ENCODE results near the gene PTPRM. TPM values are rescaled to one million over a fixed set of nuclear protein-coding genes. Genes with fewer than 3 reads are reported as not detected.

Gene PTPRM
- total and polyA plus RNA-seq, 4 donors: 9.2 to 23.0 (median 12.7) TPM

DNA sequence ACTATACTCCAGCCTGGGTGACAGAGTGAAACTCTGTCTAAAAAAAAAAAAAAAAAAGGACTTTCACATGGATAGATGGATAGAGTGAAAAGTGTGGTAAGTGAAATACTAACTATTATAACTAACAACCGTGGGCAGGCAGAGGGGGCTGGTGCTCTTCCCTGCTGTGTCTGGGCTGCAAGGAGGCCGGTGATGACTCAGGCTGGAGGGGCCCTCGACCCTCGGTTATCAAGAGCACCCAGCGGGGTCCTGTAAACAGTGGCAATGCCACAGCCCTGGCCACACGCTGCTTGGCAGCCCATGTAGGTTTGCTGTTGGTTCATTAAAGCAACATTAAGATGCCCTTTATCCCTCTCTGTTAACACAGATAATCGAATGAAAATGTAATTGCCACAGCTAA, 857.4 kb downstream of the PTPRM start:
- H3K9ac ChIP-seq (ENCODE audit: low read depth in 1 of 2, low read length in 2 of 2): no peak overlapping the region
- no peaks in the 10 kb centered on the region for H3K27me3 ChIP-seq (ENCODE audit: control insufficient read depth in 4 of 4, insufficient read depth in 4 of 4, low read length in 3 of 4)
- H3K27ac ChIP-seq (ENCODE audit: low read depth in 1 of 2, low read length in 2 of 2): no peak overlapping the region
- H3K9me3 ChIP-seq (ENCODE audit: control insufficient read depth in 4 of 4, low read length in 3 of 4): no peaks in the 10 kb centered on the region
- no peaks in the 10 kb centered on the region for H3K36me3 ChIP-seq (ENCODE audit: control insufficient read depth in 4 of 4, insufficient read depth in 3 of 4, low read depth in 1 of 4, low read length in 3 of 4)
- 79% methylated on average over 7 of the region's 7 CpGs for WGBS
- TF ChIP-seq JUND (IDR thresholded peaks at IDR 0.05) (no peak), SP1 (IDR thresholded peaks at IDR 0.05) (no peak), RXRA (IDR thresholded peaks at IDR 0.05) (no peak), HNF4A (conservative IDR thresholded peaks at IDR 0.05) (no peak), GABPA (IDR thresholded peaks at IDR 0.05 in 1 of 2, conservative IDR thresholded peaks at IDR 0.05 in 1 of 2) (no peak), EGR1 (IDR thresholded peaks at IDR 0.05; ENCODE audit: low read depth in 2 of 2) (no peak), CTCF (IDR thresholded peaks at IDR 0.05; ENCODE audit: low read depth, low read length, missing input control) (no peak), FOXA1 (IDR thresholded peaks at IDR 0.05) (no peak), ZBTB33 (IDR thresholded peaks at IDR 0.05) (no peak), RAD21 (IDR thresholded peaks at IDR 0.05) (no peak), MAX (IDR thresholded peaks at IDR 0.05) (no peak), YY1 (IDR thresholded peaks at IDR 0.05) (no peak), NR2F2 (IDR thresholded peaks at IDR 0.05) (no peak), REST (IDR thresholded peaks at IDR 0.05) (no peak)
- DNase-seq (ENCODE audit: low spot score): no peak
- no peaks in the 10 kb centered on the region for H3K4me1 ChIP-seq (ENCODE audit: control insufficient read depth in 4 of 4, insufficient read depth in 4 of 4, low read length in 3 of 4)
- no peak overlapping the region for H3K4me3 ChIP-seq (ENCODE audit: low read depth in 1 of 3, low read length in 3 of 3)

DNA sequence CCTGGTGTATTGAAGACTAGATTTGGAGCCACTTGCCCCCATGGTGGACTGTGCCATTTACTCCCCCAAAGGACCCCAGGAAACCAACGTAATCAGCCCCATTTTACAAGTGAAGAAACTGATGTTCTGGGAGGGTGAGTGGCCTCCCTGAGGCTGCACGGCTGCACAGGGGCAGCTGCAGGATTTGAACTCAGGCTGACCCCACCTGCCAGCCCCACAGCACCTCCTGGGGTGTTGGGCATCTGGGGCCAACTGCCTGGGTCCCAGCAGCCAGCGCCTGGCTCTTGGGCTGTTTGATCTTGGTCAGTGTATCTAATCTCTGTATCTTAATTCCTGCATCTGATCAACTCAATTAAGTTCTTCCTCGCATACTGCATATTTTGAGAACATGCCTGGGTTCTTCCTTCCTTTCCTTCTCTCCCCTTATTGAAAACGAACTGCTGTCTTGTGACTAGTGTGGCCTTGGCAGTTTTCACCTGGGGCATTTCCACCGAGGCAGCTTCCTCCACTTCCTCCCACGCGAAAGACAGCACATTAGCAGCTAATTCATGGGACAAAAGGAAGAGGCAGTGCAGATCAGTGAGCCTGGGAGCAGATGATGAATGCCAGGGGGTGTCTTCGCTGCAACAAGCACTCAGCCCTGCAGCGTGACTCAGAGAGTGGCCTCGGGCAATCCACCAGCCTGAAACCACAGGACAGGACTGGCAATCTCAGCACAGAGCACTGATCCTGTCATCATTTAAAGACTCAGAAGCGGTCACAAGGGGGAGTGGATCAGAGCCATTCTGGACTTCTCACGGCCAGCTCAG, 858.0 kb downstream of the PTPRM start:
- no peaks in the 10 kb centered on the region for H3K4me1 ChIP-seq (ENCODE audit: control insufficient read depth in 4 of 4, insufficient read depth in 4 of 4, low read length in 3 of 4)
- 78% methylated on average over 13 of the region's 13 CpGs for WGBS
- no peaks in the 10 kb centered on the region for H3K36me3 ChIP-seq (ENCODE audit: control insufficient read depth in 4 of 4, insufficient read depth in 3 of 4, low read depth in 1 of 4, low read length in 3 of 4)
- H3K9ac ChIP-seq (ENCODE audit: low read depth in 1 of 2, low read length in 2 of 2): no peak overlapping the region
- H3K9me3 ChIP-seq (ENCODE audit: control insufficient read depth in 4 of 4, low read length in 3 of 4): no peaks in the 10 kb centered on the region
- H3K27me3 ChIP-seq (ENCODE audit: control insufficient read depth in 4 of 4, insufficient read depth in 4 of 4, low read length in 3 of 4): no peaks in the 10 kb centered on the region
- H3K4me3 ChIP-seq (ENCODE audit: low read depth in 1 of 3, low read length in 3 of 3): no peak overlapping the region
- H3K27ac ChIP-seq (ENCODE audit: low read depth in 1 of 2, low read length in 2 of 2): no peak overlapping the region
- no peak for DNase-seq (ENCODE audit: low spot score)
- TF ChIP-seq REST (IDR thresholded peaks at IDR 0.05): no peak
- no peak for TF ChIP-seq FOXA1 (IDR thresholded peaks at IDR 0.05)
- no peak for TF ChIP-seq HNF4G (IDR thresholded peaks at IDR 0.05)
- no peak for TF ChIP-seq GABPA (IDR thresholded peaks at IDR 0.05 in 1 of 2, conservative IDR thresholded peaks at IDR 0.05 in 1 of 2)
- no peak for TF ChIP-seq RXRA (IDR thresholded peaks at IDR 0.05)
- TF ChIP-seq ATF3 (IDR thresholded peaks at IDR 0.05): no peak
- TF ChIP-seq TAF1 (conservative IDR thresholded peaks at IDR 0.05): no peak
- TF ChIP-seq ZBTB33 (IDR thresholded peaks at IDR 0.05): no peak
- TF ChIP-seq FOXA2 (IDR thresholded peaks at IDR 0.05): no peak
